AG10803 (cell line): ENCODE data around the gene AFF3.

ENCODE experiments used
- DNase-seq: peaks from one replicate; pipeline ENCODE4 v3.0.0; 2010; ENCODE audit warnings: low read depth
- H3K4me3 ChIP-seq: 2 replicates; pipeline ENCODE4 v1.5.1; 2011; ENCODE audit warnings: mild to moderate bottlenecking, low read length, control low read depth
- CTCF ChIP-seq: conservative IDR thresholded peaks from 2 replicates; pipeline ENCODE4 v1.5.1; 2011; ENCODE audit warnings: mild to moderate bottlenecking, low read length, control low read depth, inconsistent platforms

AFF3 gene

GRCh38 chr2:99841749-99842148, 300.6 kb downstream of the AFF3 start:
- no peak for TF ChIP-seq CTCF
- H3K4me3 ChIP-seq: no peak overlapping the region
- DNase-seq: peak; percentile 36

- TF ChIP-seq CTCF: no peak
- DNase-seq: no peak
- H3K4me3 ChIP-seq: no peak overlapping the region
Observed at GRCh38 chr2:99840831-99841230, 301.6 kb downstream of the AFF3 start.

GRCh38 chr2:99836690-99837605, 305.4 kb downstream of the AFF3 start:
- TF ChIP-seq CTCF: no peak
- peak; percentile 72 for DNase-seq
- H3K4me3 ChIP-seq: no peak overlapping the region

GRCh38 chr2:99834426-99834825, 308.0 kb downstream of the AFF3 start:
- DNase-seq: no peak
- TF ChIP-seq CTCF: no peak
- H3K4me3 ChIP-seq: no peak overlapping the region

- TF ChIP-seq CTCF: no peak
- no peak overlapping the region for H3K4me3 ChIP-seq
- DNase-seq: no peak
Observed at GRCh38 chr2:99833586-99834201, 308.7 kb downstream of the AFF3 start.

GRCh38 chr2:99832926-99833325, 309.5 kb downstream of the AFF3 start:
- no peak overlapping the region for H3K4me3 ChIP-seq
- no peak for TF ChIP-seq CTCF
- no peak for DNase-seq

- no peak overlapping the region for H3K4me3 ChIP-seq
- no peak for TF ChIP-seq CTCF
- no peak for DNase-seq
Observed at GRCh38 chr2:99831772-99832171, 310.6 kb downstream of the AFF3 start.
